Measurements from ENCODE around the gene FAM200A.
"Not testable (repeated sequence)": the region's sequence is repeated elsewhere in the genome, so short reads cannot be mapped to it uniquely, and the experiment has no call there.

The FAM200A gene

DNA sequence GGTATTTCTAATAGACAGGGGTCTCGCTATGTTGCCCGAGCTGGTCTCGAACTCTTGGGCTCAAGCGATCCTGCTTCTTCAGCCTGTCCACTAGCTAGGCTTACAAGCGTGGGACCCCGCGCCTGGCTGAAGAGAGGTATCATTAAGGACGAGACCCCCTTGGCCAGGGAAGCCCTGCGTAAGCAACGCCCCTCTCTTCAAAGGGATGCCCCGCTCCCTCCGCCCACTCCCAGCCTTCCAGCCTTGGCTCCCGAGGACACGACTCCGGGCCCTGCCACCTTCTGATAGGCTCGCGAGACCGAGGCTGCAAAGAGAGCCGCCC lies 47.7 kb downstream of the FAM200A start:
- Histone ChIP-seq H3K36me3 (ENCODE audit: insufficient read depth, low read length) (no peaks in the 10 kb centered on the region), H3K79me2 (ENCODE audit: insufficient read depth, low read length) (peaks cover 52% of the 10 kb centered on the region), H3K4me2 (ENCODE audit: low read depth, low read length, poor library complexity, severe bottlenecking) (peak overlapping the region; percentile 94), H3K4me1 (ENCODE audit: insufficient read depth, low read length, poor library complexity, severe bottlenecking) (peaks cover 14% of the 10 kb centered on the region), H3K27me3 (ENCODE audit: insufficient read depth, low read length, poor library complexity, severe bottlenecking) (no peaks in the 10 kb centered on the region), H4K20me1 (ENCODE audit: insufficient read depth, low read length, poor library complexity, severe bottlenecking) (peaks cover 18% of the 10 kb centered on the region), H3K4me3 (ENCODE audit: low read length, poor library complexity, severe bottlenecking) (peak overlapping the region; percentile 84), H3K9me2 (replicated peaks; ENCODE audit: low read depth, low read length) (no peaks in the 10 kb centered on the region), H3F3A (ENCODE audit: low read depth) (no peaks in the 10 kb centered on the region), H3K9me3 (ENCODE audit: insufficient read depth, low read depth, low read length) (no peaks in the 10 kb centered on the region), H2AFZ (ENCODE audit: low read length) (peak overlapping the region; percentile 85), H3K9ac (ENCODE audit: low read depth, low read length, poor library complexity, severe bottlenecking) (peak overlapping the region; percentile 87)
- TF ChIP-seq, protein P1, sequence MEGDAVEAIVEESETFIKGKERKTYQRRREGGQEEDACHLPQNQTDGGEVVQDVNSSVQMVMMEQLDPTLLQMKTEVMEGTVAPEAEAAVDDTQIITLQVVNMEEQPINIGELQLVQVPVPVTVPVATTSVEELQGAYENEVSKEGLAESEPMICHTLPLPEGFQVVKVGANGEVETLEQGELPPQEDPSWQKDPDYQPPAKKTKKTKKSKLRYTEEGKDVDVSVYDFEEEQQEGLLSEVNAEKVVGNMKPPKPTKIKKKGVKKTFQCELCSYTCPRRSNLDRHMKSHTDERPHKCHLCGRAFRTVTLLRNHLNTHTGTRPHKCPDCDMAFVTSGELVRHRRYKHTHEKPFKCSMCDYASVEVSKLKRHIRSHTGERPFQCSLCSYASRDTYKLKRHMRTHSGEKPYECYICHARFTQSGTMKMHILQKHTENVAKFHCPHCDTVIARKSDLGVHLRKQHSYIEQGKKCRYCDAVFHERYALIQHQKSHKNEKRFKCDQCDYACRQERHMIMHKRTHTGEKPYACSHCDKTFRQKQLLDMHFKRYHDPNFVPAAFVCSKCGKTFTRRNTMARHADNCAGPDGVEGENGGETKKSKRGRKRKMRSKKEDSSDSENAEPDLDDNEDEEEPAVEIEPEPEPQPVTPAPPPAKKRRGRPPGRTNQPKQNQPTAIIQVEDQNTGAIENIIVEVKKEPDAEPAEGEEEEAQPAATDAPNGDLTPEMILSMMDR (conservative IDR thresholded peaks at IDR 0.05; ENCODE audit: low read length): no peak
- TF ChIP-seq EZH2phosphoT487 (IDR thresholded peaks at IDR 0.05; ENCODE audit: borderline replicate concordance): no peak

GRCh38 chr7:99501236-99501635 lies 50.7 kb downstream of the FAM200A start:
- H3K36me3 ChIP-seq (ENCODE audit: insufficient read depth, low read length); H3K9me2 ChIP-seq (replicated peaks; ENCODE audit: low read depth, low read length); H3K27me3 ChIP-seq (ENCODE audit: insufficient read depth, low read length, poor library complexity, severe bottlenecking); H3F3A ChIP-seq (ENCODE audit: low read depth); H2AFZ ChIP-seq (ENCODE audit: low read length); H3K9ac ChIP-seq (ENCODE audit: low read depth, low read length, poor library complexity, severe bottlenecking); H3K9me3 ChIP-seq (ENCODE audit: insufficient read depth, low read depth, low read length): not testable (repeated sequence)
- H3K4me1 ChIP-seq (ENCODE audit: insufficient read depth, low read length, poor library complexity, severe bottlenecking): peaks cover 28% of the 10 kb centered on the region
- peaks cover 57% of the 10 kb centered on the region for H3K79me2 ChIP-seq (ENCODE audit: insufficient read depth, low read length)
- peaks cover 40% of the 10 kb centered on the region for H4K20me1 ChIP-seq (ENCODE audit: insufficient read depth, low read length, poor library complexity, severe bottlenecking)
- peak overlapping the region; percentile 99 for H3K4me3 ChIP-seq (ENCODE audit: low read length, poor library complexity, severe bottlenecking)
- H3K4me2 ChIP-seq (ENCODE audit: low read depth, low read length, poor library complexity, severe bottlenecking): peak overlapping the region; percentile 78

DNA sequence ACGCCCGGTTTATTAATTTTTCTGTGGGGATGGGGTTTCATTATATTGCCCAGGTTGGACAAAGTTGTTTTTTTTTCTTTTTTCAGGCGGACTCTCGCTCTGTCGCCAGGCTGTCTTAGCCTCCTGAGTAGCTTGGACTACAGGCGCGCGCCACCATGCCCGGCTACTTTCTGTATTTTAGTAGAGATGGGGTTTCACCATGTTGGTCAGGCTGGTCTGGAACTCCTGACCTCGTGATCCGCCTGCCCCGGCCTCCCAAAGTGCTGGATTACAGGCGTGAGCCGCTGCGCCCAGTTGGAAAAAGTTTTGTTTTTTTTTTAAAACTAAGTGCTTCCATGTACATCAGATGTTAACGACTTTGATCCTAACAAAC lies 51.3 kb downstream of the FAM200A start:
- Histone ChIP-seq H3K9ac (ENCODE audit: low read depth, low read length, poor library complexity, severe bottlenecking) (peak overlapping the region; percentile 91), H3K36me3 (ENCODE audit: insufficient read depth, low read length) (no peaks in the 10 kb centered on the region), H3K9me3 (ENCODE audit: insufficient read depth, low read depth, low read length) (no peaks in the 10 kb centered on the region), H3K27me3 (ENCODE audit: insufficient read depth, low read length, poor library complexity, severe bottlenecking) (no peaks in the 10 kb centered on the region), H4K20me1 (ENCODE audit: insufficient read depth, low read length, poor library complexity, severe bottlenecking) (peaks cover 37% of the 10 kb centered on the region), H2AFZ (ENCODE audit: low read length) (peak overlapping the region; percentile 97), H3K79me2 (ENCODE audit: insufficient read depth, low read length) (peaks cover 57% of the 10 kb centered on the region), H3K4me2 (ENCODE audit: low read depth, low read length, poor library complexity, severe bottlenecking) (peak overlapping the region; percentile 78), H3F3A (ENCODE audit: low read depth) (no peaks in the 10 kb centered on the region), H3K9me2 (replicated peaks; ENCODE audit: low read depth, low read length) (no peaks in the 10 kb centered on the region), H3K4me1 (ENCODE audit: insufficient read depth, low read length, poor library complexity, severe bottlenecking) (peaks cover 22% of the 10 kb centered on the region), H3K4me3 (ENCODE audit: low read length, poor library complexity, severe bottlenecking) (peak overlapping the region; percentile 99)
- TF ChIP-seq, protein P1 (conservative IDR thresholded peaks at IDR 0.05; ENCODE audit: low read length): no peak
- TF ChIP-seq EZH2phosphoT487 (IDR thresholded peaks at IDR 0.05; ENCODE audit: borderline replicate concordance): no peak
